HG02588 (cell line): Measurements from ENCODE around the gene MAP2K5.

Source experiments
- ATAC-seq: cut with Tn5 transposase; IDR thresholded peaks from one replicate; pipeline ENCODE4 v1.9.1; 2021; ENCODE audit warnings: mild to moderate bottlenecking, moderate library complexity; ENCODE audit not compliant: unreplicated experiment

Gene MAP2K5

GRCh38 chr15:67801926-67802914, 259.7 kb downstream of the MAP2K5 start:
- ATAC-seq, result no peak

- no peak for ATAC-seq
Measured at GRCh38 chr15:67803299-67803698, 260.8 kb downstream of the MAP2K5 start.

- no peak for ATAC-seq
Measured at GRCh38 chr15:67803996-67804843, 261.7 kb downstream of the MAP2K5 start.

GRCh38 chr15:67805008-67805665, 262.6 kb downstream of the MAP2K5 start:
- no peak for ATAC-seq

- no peak for ATAC-seq
Measured at GRCh38 chr15:67805666-67806516, 263.4 kb downstream of the MAP2K5 start.

- no peak for ATAC-seq
Measured at GRCh38 chr15:67806536-67806935, 264.0 kb downstream of the MAP2K5 start.

- ATAC-seq, result no peak
Measured at GRCh38 chr15:67807141-67807540, 264.6 kb downstream of the MAP2K5 start.

GRCh38 chr15:67807836-67808235, 265.3 kb downstream of the MAP2K5 start:
- ATAC-seq, result no peak

GRCh38 chr15:67808821-67809220, 266.3 kb downstream of the MAP2K5 start:
- ATAC-seq, result no peak

- no peak for ATAC-seq
Measured at GRCh38 chr15:67809441-67809840, 266.9 kb downstream of the MAP2K5 start.

GRCh38 chr15:67809866-67810265, 267.4 kb downstream of the MAP2K5 start:
- no peak for ATAC-seq

GRCh38 chr15:67812241-67812644, 269.7 kb downstream of the MAP2K5 start:
- no peak for ATAC-seq

- ATAC-seq, result no peak
Measured at GRCh38 chr15:67813104-67813634, 270.7 kb downstream of the MAP2K5 start.

GRCh38 chr15:67815036-67815592, 272.6 kb downstream of the MAP2K5 start:
- no peak for ATAC-seq

GRCh38 chr15:67816668-67817067, 274.2 kb downstream of the MAP2K5 start:
- ATAC-seq, result no peak

GRCh38 chr15:67818464-67818863, 276.0 kb downstream of the MAP2K5 start:
- ATAC-seq, result no peak

GRCh38 chr15:67819636-67820035, 277.1 kb downstream of the MAP2K5 start:
- ATAC-seq, result no peak

GRCh38 chr15:67820122-67820991, 277.9 kb downstream of the MAP2K5 start:
- ATAC-seq, result no peak
